Activated gamma-delta T cell treated with anti-CD3 and anti-CD28 coated beads, Interleukin-2, amount 50 U/mL, for 16 hours (primary cell): Measurements from ENCODE around the gene SHOX.
"Not testable (repeated sequence)": the region's sequence is repeated elsewhere in the genome, so short reads cannot be mapped to it uniquely, and the experiment has no call there.

Source experiments
- DNase-seq: peaks from one replicate; pipeline ENCODE4 v3.0.0-alpha.2; 2020; ENCODE audit warnings: low read depth

Gene SHOX

GRCh38 chrX:637660-638481, 7.3 kb downstream of the SHOX start:
- no peak for DNase-seq

GRCh38 chrX:638482-639131, 8.0 kb downstream of the SHOX start:
- no peak for DNase-seq

GRCh38 chrX:639151-639550, 8.6 kb downstream of the SHOX start:
- no peak for DNase-seq

- DNase-seq: no peak
These were observed 10.1 kb downstream of the SHOX start for GRCh38 chrX:640641-641040.

- no peak for DNase-seq
These were observed 11.3 kb downstream of the SHOX start for GRCh38 chrX:641671-642435.

- no peak for DNase-seq
These were observed 12.0 kb downstream of the SHOX start for GRCh38 chrX:642436-643240.

- no peak for DNase-seq
These were observed 12.6 kb downstream of the SHOX start for GRCh38 chrX:643241-643595.

GRCh38 chrX:643911-644303, 13.3 kb downstream of the SHOX start:
- DNase-seq: no peak

- no peak for DNase-seq
These were observed 14.0 kb downstream of the SHOX start for GRCh38 chrX:644304-645281.

- DNase-seq: no peak
These were observed 15.6 kb downstream of the SHOX start for GRCh38 chrX:646228-646495.

- no peak for DNase-seq
These were observed 16.2 kb downstream of the SHOX start for GRCh38 chrX:646796-647195.

- DNase-seq: no peak
These were observed 18.6 kb downstream of the SHOX start for GRCh38 chrX:649166-649565.

GRCh38 chrX:650324-650723, 19.7 kb downstream of the SHOX start:
- no peak for DNase-seq

- DNase-seq: no peak
These were observed 20.2 kb downstream of the SHOX start for GRCh38 chrX:650811-651210.

GRCh38 chrX:651922-652321, 21.3 kb downstream of the SHOX start:
- DNase-seq: not testable (repeated sequence)

- no peak for DNase-seq
These were observed 21.8 kb downstream of the SHOX start for GRCh38 chrX:652341-652741.

GRCh38 chrX:653306-653705, 22.7 kb downstream of the SHOX start:
- DNase-seq: no peak

- no peak for DNase-seq
These were observed 30.6 kb downstream of the SHOX start for GRCh38 chrX:661154-661553.

GRCh38 chrX:662126-662525, 31.5 kb downstream of the SHOX start:
- no peak for DNase-seq

- no peak for DNase-seq
These were observed 33.2 kb downstream of the SHOX start for GRCh38 chrX:663841-664240.
